T-helper 17 cell (primary cell): ENCODE results near the gene CECR2. TPM values are rescaled to one million over a fixed set of nuclear protein-coding genes. Genes with fewer than 3 reads are reported as not detected.
A peak's percentile ranks its signal among the peaks of the same experiment; 100 is the strongest.

ENCODE experiments used
- ATAC-seq: fragments of 150-1000 bp; cut with Tn5 transposase; 2 replicates; pipeline ENCODE4 v1.10.0; 2021; ENCODE audit warnings: mild to moderate bottlenecking, moderate library complexity
- DNase-seq, 3 donors: peaks; one replicate each; pipeline versions ENCODE4 v3.0.0 to v3.0.0-alpha.2; 2020 to 2021
- H3K9me3 ChIP-seq: one replicate; pipeline ENCODE4 v1.7.0; 2013; ENCODE audit warnings: low read length, mild to moderate bottlenecking; ENCODE audit not compliant: control insufficient read depth, poor library complexity, severe bottlenecking
- H3K27ac Mint-ChIP-seq: one replicate; pipeline ENCODE4 v1.8.0; 2022; ENCODE audit warnings: mild to moderate bottlenecking, moderate library complexity, mixed read lengths
- H3K27me3 Mint-ChIP-seq: one replicate; pipeline ENCODE4 v1.8.0; 2022; ENCODE audit warnings: mixed read lengths
- H3K36me3 Mint-ChIP-seq: one replicate; pipeline ENCODE4 v1.8.0; 2022; ENCODE audit warnings: low read depth, mixed read lengths
- H3K4me1 Mint-ChIP-seq: one replicate; pipeline ENCODE4 v1.8.0; 2022; ENCODE audit warnings: mild to moderate bottlenecking, mixed read lengths
- H3K4me3 Mint-ChIP-seq: one replicate; pipeline ENCODE4 v1.8.0; 2022; ENCODE audit warnings: mild to moderate bottlenecking, moderate library complexity, mixed read lengths
- total RNA-seq, 4 donors: library from RNA in 2 of 4; stranded (reverse) in 2 of 4; gene quantifications; one replicate each; pipeline ENCODE4 v1.2.3 and lab custom pipeline; 2022 to 2026

The CECR2 gene
- total RNA-seq, 2 donors from 2014 or later: 0.29 TPM; not detected in 1

DNA sequence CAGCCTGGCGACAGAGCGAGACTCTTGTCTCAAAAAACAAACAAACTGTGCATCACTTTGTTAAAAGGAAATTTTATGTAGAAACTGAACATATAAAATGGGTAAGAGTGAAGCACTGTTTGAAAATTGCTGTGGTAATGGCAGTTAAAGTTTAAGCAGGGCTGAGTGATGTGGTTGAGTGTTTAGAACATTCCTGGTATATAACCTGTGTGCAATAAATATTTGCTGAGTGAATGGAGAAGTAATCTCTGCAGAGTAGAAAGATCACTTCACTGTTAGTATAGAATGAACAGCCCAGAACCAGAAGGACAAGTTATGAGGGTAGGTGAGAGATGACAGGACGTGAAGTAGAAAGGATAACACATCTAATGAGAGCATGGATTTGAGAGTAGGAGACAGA lies 27.3 kb downstream of the CECR2 start:
- H3K4me3 Mint-ChIP-seq: no peak overlapping the region
- ATAC-seq: no peak

DNA sequence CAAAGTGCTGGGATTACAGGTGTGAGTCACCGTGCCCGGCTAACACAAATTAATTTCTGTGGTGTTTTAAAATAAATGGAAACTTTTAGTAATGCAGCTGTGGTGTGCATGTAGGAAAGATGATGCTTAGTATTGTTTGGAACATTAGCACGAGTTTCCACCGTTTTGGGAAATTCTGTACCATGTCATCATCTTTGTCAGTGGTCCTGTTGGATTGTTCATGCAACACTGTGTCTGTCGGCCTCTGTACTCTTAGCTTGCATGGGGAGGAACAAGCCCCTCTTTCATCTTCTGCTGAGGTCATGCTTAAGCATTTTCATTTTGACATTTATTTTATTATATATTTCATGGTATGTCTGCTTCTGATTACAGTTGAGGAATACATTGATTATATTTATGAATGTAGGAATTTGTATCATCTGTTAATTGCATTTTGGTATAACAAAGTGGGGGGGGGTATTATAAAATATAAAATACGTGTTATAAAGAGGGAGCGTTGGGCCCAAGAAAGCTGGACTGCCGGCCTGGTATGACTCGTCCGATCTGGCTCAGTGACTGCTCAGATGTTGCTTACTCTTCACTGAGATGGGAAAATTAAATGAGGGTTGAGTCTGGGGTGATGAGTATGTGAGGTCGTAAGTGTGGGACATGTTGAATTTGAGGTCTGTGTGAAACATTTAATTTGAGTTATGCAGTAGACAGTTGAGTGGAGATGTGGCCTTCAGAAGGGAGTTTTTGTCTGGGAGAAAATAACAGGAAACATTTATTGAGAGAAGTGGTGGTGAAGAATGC lies 28.7 kb downstream of the CECR2 start:
- H3K36me3 Mint-ChIP-seq: peaks cover 5% of the 10 kb centered on the region
- H3K4me3 Mint-ChIP-seq: no peak overlapping the region
- DNase-seq (no peak), ATAC-seq (no peak)
- peaks cover 13% of the 10 kb centered on the region for H3K27me3 Mint-ChIP-seq
- H3K27ac Mint-ChIP-seq: no peak overlapping the region
- H3K9me3 ChIP-seq: no peaks in the 10 kb centered on the region
- peaks cover 2% of the 10 kb centered on the region for H3K4me1 Mint-ChIP-seq

More for the DNA sequence above, 27.3 kb downstream of the CECR2 start:
- DNase-seq: no peak
- no peaks in the 10 kb centered on the region for H3K9me3 ChIP-seq
- no peak overlapping the region for H3K27ac Mint-ChIP-seq
- peaks cover 2% of the 10 kb centered on the region for H3K4me1 Mint-ChIP-seq
- H3K27me3 Mint-ChIP-seq: peaks cover 13% of the 10 kb centered on the region
- H3K36me3 Mint-ChIP-seq: peaks cover 5% of the 10 kb centered on the region

DNA sequence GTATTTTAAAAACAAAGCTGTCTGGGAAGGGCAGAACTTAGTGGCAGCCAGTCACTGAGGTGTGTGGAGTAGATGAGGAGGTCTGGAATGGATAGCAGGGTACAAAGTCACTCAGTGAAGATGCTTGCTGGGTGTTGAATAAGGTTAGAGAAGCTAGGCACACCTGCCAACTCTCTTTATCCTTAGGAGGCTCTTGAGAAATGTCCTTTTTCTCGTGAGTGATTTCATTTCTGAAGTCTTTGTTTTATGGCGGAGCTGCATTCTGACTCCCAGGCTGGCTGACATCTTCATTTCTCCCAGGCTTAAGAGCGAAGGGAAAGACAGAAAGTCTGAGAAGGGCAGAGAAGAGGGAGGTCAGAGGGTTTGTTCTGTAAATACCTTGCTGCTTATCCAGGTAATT lies 31.0 kb downstream of the CECR2 start:
- Mint-ChIP-seq H3K27ac (peak overlapping the region; percentile 27), H3K4me3 (no peak overlapping the region), H3K4me1 (peaks cover 2% of the 10 kb centered on the region), H3K36me3 (peaks cover 5% of the 10 kb centered on the region), H3K27me3 (peaks cover 13% of the 10 kb centered on the region)
- H3K9me3 ChIP-seq: no peaks in the 10 kb centered on the region
- DNase-seq (no peak), ATAC-seq (no peak)

DNA sequence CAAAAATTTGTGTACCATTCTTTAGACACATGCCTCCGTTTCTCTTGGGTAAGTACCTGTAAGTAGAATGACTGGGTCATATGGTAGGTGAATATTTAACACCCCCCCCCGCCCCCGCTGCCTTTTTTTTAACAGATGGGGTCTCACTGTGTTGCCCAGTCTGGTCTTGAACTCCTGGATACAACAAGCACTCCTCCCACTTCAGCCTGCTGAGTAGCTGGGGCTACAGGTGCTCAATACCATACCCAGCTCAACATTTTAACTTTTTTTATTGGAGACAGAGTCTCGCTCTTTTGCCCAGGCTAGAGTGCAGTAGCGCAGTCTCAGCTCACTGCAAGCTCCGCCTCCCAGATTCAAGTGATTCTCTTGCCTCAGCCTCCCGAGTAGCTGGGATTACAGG lies 32.5 kb downstream of the CECR2 start:
- no peaks in the 10 kb centered on the region for H3K9me3 ChIP-seq
- Mint-ChIP-seq H3K27me3 (peaks cover 7% of the 10 kb centered on the region), H3K27ac (no peak overlapping the region), H3K4me1 (no peaks in the 10 kb centered on the region), H3K4me3 (no peak overlapping the region), H3K36me3 (peaks cover 2% of the 10 kb centered on the region)
- ATAC-seq (no peak), DNase-seq (no peak)

DNA sequence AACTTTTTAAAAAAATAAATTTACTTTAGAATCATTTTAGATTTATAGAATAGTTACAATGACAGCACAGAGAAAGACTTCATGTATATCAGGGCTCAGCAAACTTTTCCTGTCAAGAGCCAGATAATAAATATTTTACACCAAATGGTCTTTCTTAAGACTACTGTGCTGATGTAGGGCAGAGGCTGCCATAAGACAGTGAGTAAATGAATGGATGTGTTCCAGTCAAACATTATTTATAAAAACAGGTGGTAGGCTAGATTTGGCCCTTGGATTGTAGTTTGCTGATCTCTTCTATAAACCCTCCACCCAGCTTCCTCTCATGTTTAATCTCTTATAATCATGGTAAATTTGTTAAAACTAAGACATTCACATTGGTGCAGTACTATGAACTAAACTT lies 33.0 kb downstream of the CECR2 start:
- no peak overlapping the region for H3K4me3 Mint-ChIP-seq
- peaks cover 6% of the 10 kb centered on the region for H3K27me3 Mint-ChIP-seq
- no peaks in the 10 kb centered on the region for H3K4me1 Mint-ChIP-seq
- H3K27ac Mint-ChIP-seq: no peak overlapping the region
- no peaks in the 10 kb centered on the region for H3K9me3 ChIP-seq
- H3K36me3 Mint-ChIP-seq: peaks cover 2% of the 10 kb centered on the region
- no peak for DNase-seq
- ATAC-seq: no peak

DNA sequence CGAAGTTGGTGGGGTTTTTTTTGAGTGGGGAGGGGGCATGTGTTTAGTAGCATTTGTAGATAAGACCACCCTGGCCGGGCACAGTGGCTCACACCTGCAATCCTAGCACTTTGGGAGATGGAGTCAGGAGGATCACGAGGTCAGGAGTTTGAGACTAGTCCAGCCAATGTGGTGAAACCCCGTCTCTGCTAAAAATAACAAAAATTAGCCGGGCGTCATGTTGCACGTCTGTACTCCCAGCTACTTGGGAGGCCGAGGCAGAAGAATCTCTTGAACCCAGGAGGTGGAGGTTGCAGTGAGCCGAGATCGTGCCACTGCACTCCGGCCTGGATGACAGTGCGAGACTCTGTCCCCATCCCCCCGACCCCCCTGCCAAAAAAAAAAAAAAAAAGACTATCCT lies 34.6 kb downstream of the CECR2 start:
- Mint-ChIP-seq H3K4me1 (no peaks in the 10 kb centered on the region), H3K27me3 (peaks cover 5% of the 10 kb centered on the region), H3K36me3 (no peaks in the 10 kb centered on the region), H3K27ac (no peak overlapping the region), H3K4me3 (no peak overlapping the region)
- DNase-seq (no peak), ATAC-seq (no peak)
- no peaks in the 10 kb centered on the region for H3K9me3 ChIP-seq

GRCh38 chr22:17407643-17408042 lies 38.4 kb downstream of the CECR2 start:
- no peaks in the 10 kb centered on the region for H3K4me1 Mint-ChIP-seq
- DNase-seq (no peak), ATAC-seq (no peak)
- H3K27ac Mint-ChIP-seq: no peak overlapping the region
- no peak overlapping the region for H3K4me3 Mint-ChIP-seq
- no peaks in the 10 kb centered on the region for H3K9me3 ChIP-seq
- no peaks in the 10 kb centered on the region for H3K36me3 Mint-ChIP-seq
- peaks cover 20% of the 10 kb centered on the region for H3K27me3 Mint-ChIP-seq

- Mint-ChIP-seq H3K4me1 (no peaks in the 10 kb centered on the region), H3K4me3 (no peak overlapping the region), H3K27me3 (peaks cover 32% of the 10 kb centered on the region), H3K27ac (no peak overlapping the region), H3K36me3 (no peaks in the 10 kb centered on the region)
- DNase-seq (no peak), ATAC-seq (no peak)
- H3K9me3 ChIP-seq: no peaks in the 10 kb centered on the region
Measured at GRCh38 chr22:17410576-17410975, 41.3 kb downstream of the CECR2 start.

- Mint-ChIP-seq H3K36me3 (no peaks in the 10 kb centered on the region), H3K4me1 (no peaks in the 10 kb centered on the region), H3K4me3 (no peak overlapping the region), H3K27me3 (peaks cover 36% of the 10 kb centered on the region), H3K27ac (no peak overlapping the region)
- DNase-seq: no peak
- H3K9me3 ChIP-seq: no peaks in the 10 kb centered on the region
- ATAC-seq: no peak
Measured at GRCh38 chr22:17411213-17411612, 42.0 kb downstream of the CECR2 start.

DNA sequence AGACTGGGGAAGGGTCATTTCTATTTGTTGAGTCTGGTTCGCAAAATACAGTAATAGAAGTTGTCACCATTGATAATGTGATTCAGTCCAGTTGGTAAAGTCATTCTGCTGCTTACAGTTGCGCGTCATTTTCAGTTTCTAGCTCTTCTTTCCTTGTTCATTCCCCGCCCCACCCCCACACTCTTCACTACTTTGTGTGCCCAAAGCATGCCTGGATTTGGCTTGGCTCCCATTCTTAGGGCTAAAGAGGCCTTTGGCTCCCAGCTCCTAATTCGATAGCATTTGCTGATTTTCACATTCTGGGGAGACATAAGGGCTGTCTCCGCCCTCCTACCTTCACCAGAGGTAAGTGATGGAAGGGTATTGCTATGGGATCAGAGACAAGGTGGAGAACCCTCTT lies 43.0 kb downstream of the CECR2 start:
- Mint-ChIP-seq H3K36me3 (no peaks in the 10 kb centered on the region), H3K4me3 (no peak overlapping the region), H3K4me1 (no peaks in the 10 kb centered on the region), H3K27ac (no peak overlapping the region), H3K27me3 (peaks cover 36% of the 10 kb centered on the region)
- ATAC-seq (no peak), DNase-seq (no peak)
- H3K9me3 ChIP-seq: no peaks in the 10 kb centered on the region

DNA sequence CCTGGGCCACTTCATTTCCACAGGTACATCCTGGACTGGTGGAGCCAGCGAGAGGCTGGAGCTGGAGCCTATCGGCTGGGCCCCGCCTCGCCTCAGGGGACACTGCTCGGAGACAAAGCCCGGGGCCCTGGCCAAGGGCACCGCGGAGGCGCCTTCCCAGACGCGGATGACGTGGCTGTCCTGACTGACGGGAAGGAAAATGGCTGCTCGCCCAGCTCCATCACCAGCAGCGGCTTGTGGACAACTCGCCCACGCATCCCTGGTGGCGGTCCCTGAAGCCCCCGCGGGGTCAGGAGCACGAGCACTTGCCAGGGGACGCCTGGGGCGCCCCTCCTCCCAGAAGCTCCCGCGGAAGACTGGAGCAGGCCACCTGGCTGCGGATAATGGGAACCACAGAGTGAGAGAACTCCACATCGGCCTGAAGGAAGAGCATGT lies 49.6 kb downstream of the CECR2 start:
- ATAC-seq: no peak
- Mint-ChIP-seq H3K4me1 (peaks cover 6% of the 10 kb centered on the region), H3K4me3 (no peak overlapping the region)

DNA sequence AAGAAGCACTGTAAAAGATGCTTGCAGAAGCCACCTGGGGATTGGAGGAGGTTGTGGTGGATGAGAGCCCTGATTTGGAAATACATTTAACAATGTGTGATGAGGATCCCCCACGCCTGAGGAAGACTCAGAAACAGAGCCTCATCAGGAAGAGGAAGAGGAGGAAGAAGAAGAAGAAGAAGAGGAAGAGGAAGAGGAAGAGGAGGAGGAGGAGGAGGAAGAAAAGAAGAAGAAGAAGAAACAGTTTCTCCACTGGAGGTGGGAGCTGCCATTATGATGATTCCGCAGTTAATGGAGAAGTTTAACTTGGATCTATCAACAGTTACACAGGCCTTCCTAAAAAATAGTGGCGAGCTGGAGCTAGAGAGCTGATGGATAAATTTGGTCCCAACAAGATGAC lies 50.1 kb downstream of the CECR2 start:
- Mint-ChIP-seq H3K27ac (peak overlapping the region; percentile 24), H3K4me3 (no peak overlapping the region), H3K4me1 (peaks cover 6% of the 10 kb centered on the region), H3K36me3 (peaks cover 6% of the 10 kb centered on the region), H3K27me3 (peaks cover 32% of the 10 kb centered on the region)
- no peaks in the 10 kb centered on the region for H3K9me3 ChIP-seq
- ATAC-seq: no peak
- no peak for DNase-seq

More for the DNA sequence above, 49.6 kb downstream of the CECR2 start:
- H3K27me3 Mint-ChIP-seq: peaks cover 32% of the 10 kb centered on the region
- no peaks in the 10 kb centered on the region for H3K9me3 ChIP-seq
- DNase-seq: no peak
- H3K36me3 Mint-ChIP-seq: peaks cover 6% of the 10 kb centered on the region
- H3K27ac Mint-ChIP-seq: peak overlapping the region; percentile 24

- Mint-ChIP-seq H3K27ac (no peak overlapping the region), H3K27me3 (peaks cover 30% of the 10 kb centered on the region), H3K4me1 (peaks cover 6% of the 10 kb centered on the region), H3K4me3 (no peak overlapping the region), H3K36me3 (peaks cover 6% of the 10 kb centered on the region)
- no peaks in the 10 kb centered on the region for H3K9me3 ChIP-seq
- DNase-seq: no peak
- no peak for ATAC-seq
Measured at GRCh38 chr22:17422736-17423343, 53.6 kb downstream of the CECR2 start.

- no peak for ATAC-seq
- H3K27me3 Mint-ChIP-seq: peaks cover 26% of the 10 kb centered on the region
- peaks cover 6% of the 10 kb centered on the region for H3K36me3 Mint-ChIP-seq
Measured at GRCh38 chr22:17423616-17424015, 54.4 kb downstream of the CECR2 start.

More at GRCh38 chr22:17423616-17424015, 54.4 kb downstream of the CECR2 start:
- H3K4me3 Mint-ChIP-seq: no peak overlapping the region
- H3K4me1 Mint-ChIP-seq: peaks cover 6% of the 10 kb centered on the region
- no peaks in the 10 kb centered on the region for H3K9me3 ChIP-seq
- DNase-seq: no peak
- H3K27ac Mint-ChIP-seq: no peak overlapping the region
